NCI-H128 (cell line): ENCODE data around the gene CFAP410.
"Not testable (repeated sequence)": the region's sequence is repeated elsewhere in the genome, so short reads cannot be mapped to it uniquely, and the experiment has no call there.

ENCODE experiments used
- DNase-seq: peaks from one replicate; lab custom pipeline; 2025; ENCODE audit not compliant: unreplicated experiment; lab: John Stamatoyannopoulos, UW

CFAP410 gene

DNA sequence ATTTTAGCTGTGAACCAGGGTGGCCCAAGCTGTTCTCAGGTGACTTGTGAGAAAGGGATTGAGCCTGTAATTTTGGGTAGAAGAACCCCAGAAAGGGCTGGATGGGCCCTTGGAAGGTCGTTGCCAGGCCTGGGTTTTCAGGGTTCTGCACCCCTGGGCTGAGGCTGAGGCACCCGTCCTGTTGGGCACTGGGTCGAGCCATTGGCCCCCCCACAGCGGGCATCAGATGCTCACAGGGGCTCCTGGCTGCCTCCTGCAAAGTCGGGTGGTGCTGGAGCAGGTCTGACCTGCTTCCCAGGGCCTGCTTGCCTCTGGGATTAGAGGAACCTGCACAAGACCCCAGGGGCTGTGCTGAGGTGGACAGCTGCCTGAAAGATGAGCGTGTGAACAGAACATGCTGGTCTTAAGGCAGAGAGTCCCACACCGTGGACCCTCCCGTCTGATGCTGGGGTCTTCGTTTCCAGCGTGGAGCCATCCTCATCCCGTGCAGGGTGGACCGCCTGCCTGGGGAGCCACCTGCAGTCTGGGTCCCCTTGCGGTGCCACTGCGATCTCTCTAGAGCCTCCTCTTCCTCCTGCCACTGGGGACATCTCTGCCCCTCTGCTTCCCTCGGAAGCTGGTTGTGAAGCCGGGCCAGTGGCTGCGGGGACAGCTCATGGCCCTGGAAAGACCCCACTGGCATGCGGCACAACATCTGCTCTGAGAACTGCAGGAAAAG lies 12.5 kb upstream of the CFAP410 start:
- no peak for DNase-seq

- DNase-seq: no peak
Observed at GRCh38 chr21:44350773-44351481, 11.7 kb upstream of the CFAP410 start.

DNA sequence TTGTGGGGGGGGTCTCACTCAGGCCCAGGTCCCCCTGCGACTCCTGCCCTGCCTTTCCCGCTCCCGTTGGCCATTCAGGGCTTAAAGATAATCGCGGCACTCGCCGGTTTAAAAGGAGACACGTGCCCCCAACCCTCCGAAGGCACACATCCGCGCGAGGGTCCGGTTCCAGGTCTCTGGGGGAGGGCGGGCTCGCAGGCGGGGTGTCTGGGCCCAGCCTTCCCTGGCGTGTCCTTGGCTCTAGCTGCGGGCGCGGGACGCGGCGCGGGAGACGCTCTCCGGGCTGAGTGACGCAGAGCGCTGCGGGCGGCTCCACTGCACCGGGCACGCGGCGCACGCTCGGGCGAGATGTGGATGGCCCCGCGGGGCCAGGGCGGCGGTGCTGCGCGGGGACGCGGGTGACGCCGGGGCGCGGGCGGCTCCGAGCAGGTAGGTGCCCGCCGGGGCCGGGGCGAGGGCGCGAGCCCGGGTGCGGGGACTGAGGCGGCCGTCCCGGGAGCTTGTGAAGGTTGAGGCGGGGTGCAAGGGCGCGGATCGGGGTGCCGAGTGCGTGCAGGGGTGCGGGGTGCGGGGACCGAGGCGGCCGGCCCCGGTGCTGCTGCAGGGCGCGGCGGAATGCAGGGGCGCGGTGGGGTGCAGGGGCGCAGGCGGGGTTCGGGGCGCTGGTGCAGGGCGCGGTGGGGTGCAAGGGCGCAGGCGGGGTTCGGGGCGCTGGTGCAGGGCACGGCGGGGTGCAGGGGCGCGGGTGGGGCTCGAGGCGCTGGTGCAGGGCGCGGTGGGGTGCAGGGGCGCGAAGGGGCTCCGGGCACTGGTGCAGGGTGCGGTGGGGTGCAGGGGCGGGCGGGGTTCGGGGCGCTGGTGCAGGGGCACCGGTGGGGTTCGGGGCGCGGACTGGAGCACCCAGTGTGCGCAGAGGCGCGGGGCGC lies 10.9 kb upstream of the CFAP410 start:
- DNase-seq: no peak

GRCh38 chr21:44349416-44349846 lies 10.2 kb upstream of the CFAP410 start:
- DNase-seq: no peak

GRCh38 chr21:44348861-44349260 lies 9.7 kb upstream of the CFAP410 start:
- DNase-seq: no peak

DNA sequence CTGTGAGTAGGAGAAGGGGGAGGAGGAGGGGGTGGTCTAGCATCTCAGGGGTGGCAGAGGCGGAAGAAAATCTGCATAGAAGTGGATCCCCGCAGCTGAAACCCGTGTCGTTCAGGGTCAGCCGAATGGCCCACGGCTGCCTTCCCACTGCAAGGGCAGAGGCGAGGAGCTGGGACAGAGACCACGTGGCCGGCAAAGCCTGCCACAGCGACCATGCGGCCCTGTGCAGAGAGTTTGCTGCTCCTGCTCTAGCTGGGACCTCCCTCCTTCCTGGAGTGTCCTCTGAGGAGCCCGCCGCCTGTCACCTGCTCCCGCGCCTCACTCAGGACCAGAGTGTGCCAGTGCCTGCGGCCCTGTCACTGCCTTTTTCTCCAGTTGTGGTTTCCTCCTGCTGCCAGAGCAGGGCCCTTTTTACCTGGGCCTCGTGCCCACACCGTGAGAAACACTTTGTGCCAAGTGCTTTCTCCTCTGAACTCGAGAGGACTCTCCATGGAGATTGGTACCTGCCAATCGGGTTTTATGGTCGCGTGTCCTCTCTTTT lies 8.8 kb upstream of the CFAP410 start:
- DNase-seq: peak; percentile 85

DNA sequence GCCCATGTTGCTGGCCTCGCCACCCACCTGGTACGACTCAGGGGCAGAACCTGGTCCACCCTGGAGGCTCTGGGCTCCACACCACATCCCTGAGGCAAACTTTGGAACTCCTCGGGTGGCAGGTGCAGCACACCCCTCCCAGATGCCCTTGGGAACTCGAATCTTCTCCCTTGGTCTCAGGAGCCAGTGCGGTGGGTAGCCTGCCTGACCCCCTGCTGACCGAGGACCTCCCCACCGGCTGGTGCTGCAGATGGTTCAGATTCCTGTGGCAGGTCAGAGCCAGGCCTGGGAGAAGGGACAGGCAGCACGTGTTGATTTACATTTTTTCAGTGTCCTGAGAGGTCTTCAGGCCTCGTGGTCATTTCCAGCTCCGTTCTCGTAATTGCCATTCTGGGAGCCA lies 6.3 kb upstream of the CFAP410 start:
- no peak for DNase-seq

DNA sequence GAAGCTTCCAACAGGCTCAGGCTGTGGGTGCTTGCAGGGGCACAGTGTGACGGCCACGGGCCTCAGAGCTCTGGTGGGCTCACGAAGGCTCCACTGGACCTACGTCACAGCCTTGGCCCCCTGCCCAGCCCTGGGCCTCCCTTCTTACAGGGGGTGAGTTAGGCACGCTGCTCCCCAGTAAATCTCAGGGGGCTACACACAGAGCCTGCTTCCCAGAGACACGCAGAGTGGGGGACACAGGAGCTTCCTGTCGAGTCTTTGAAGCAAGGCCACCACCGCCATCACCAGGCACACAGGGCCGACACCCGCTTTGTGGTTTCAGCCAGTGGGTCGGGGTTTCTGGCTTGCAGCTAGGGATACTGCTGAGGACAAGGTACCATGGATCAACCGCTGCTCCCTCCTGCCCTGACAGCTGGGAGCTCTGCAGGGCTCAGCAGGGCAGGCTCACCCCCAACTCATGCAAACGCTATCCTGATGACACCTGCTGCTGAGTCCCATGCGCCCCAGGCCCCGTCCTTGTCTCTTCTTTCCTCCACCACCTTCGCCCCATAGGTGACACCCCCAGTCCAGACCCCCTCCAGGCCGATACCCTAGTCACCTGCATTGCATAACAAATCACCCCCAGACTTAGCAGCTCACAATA lies 5.5 kb upstream of the CFAP410 start:
- no peak for DNase-seq

GRCh38 chr21:44342981-44343380 lies 3.8 kb upstream of the CFAP410 start:
- DNase-seq: not testable (repeated sequence)

GRCh38 chr21:44341726-44342458 lies 2.7 kb upstream of the CFAP410 start:
- not testable (repeated sequence) for DNase-seq

- peak; percentile 22 for DNase-seq
Observed at GRCh38 chr21:44337941-44338895, 972 bp downstream of the CFAP410 start.

DNA sequence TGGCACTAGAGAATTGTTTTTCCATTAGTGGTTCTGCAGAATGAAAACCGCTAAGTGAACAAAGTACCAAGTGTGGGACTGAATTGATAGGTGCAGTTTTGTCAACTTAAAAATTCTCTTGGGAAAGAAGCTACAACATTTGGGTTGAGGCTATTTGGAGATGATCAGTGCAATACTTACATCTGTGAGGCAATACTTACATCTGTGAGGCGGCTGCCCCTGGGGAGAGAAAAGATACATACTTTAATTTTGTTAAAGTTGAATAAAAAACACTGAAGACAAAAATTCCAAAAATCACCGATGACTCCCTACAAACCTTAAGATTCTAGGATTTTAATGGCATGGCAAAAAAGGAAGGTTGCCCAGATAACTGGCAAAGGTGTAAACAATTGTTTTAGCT lies 1.7 kb downstream of the CFAP410 start:
- no peak for DNase-seq

- no peak for DNase-seq
Observed at GRCh38 chr21:44335266-44336059, 3.7 kb downstream of the CFAP410 start.

GRCh38 chr21:44334329-44335030 lies 4.7 kb downstream of the CFAP410 start:
- DNase-seq: no peak

DNA sequence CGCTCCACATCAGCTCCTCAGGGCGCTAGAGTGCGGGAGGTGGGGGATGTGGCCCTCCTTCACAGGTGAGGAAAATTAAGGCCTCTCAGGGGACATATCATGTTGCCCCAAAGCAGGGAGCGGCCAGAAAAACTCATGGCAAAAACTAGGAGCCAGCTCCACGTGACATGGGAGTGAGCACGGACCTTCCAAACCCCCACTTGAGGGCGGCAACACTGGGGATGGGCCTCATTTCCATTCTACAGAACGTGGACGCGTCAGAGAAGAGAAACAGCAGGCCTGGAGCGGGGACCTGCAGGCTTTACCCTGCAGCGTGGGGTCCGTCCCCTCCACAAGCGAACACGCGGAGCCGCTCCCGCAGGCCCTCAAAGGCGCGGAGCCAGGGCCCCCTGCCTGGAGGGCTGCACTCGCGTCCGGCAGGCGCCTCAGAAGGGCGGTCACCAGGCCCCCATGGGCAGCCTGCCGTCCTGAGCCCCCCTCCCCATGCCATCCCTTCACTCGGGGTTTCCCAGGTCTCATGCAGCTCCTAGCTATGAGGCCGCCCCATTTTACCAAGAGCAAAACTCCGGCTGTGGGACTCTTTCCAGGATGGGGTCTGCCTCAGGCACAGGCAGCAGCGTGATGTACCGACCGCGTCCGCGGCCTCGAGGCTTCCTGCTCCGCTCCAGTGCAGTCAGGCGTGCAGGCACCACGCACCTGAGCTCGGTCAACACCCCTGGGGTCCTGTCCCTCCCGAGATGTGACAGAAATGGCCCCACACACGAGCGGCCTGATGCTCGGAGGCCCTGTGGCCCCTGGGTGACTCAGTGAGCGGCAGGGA lies 5.5 kb downstream of the CFAP410 start:
- DNase-seq: no peak

- DNase-seq: no peak
Observed at GRCh38 chr21:44332965-44333364, 6.2 kb downstream of the CFAP410 start.

DNA sequence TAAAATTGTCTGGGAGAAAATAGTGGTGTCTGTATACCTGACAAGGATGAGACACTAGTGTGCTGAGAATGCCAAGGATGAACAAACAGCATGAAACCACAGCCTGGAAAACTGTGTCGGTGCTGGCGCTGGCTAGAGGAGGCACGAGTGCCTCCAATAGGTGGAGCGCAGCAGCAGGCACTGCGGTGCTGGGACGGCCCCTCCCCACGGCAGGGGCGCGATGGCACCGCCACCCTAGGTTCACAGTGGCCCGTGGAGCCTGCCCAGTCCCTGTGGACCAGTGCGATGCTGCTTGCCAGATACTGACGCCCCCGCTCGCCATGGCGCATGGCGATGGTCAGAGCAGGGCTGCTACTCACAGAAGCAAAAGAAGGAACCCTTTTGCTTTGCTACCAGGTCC lies 6.8 kb downstream of the CFAP410 start:
- no peak for DNase-seq
